K562 (cell line): ENCODE data around the gene SLC12A1. TPM values are rescaled to one million over a fixed set of nuclear protein-coding genes. Genes with fewer than 3 reads are reported as not detected.

ENCODE experiments used
- ATAC-seq: fragments of 200-7000 bp; cut with Tn5 transposase; 3 replicates; pipeline ENCODE4 v1.9.1; 2020; ENCODE audit warnings: moderate library complexity
- BruUV-seq: library from RNA; stranded (reverse); fragments of 400-500 nt; replicated peaks from 2 replicates; lab custom pipeline; 2021; lab: Mats Ljungman, UMichigan
- CTCF ChIA-PET: fragments of 300-600 bp; formaldehyde crosslinking; extraction: SDS; loops from one replicate; lab custom pipeline; 2021; ENCODE audit warnings: low intra/inter-chr PET ratio; lab: Yijun Ruan, JAX
- POLR2A ChIA-PET: fragments of 300-600, 350-650 bp; sonication (Branson Sonifier 250); formaldehyde crosslinking; extraction: SDS; loops from one replicate; lab custom pipeline; 2021; ENCODE audit warnings: antibody characterized with exemption, inconsistent platforms; lab: Yijun Ruan, JAX
- DNase-seq, 4 experiments: peaks; one replicate each; pipeline versions ENCODE4 v3.0.0 to v3.0.0-alpha.2; 2011 to 2018; ENCODE audit warnings: low spot score in 3 of 4, mixed read lengths in 3 of 4; ENCODE audit errors: extremely low read depth in 1 of 4
- FAIRE-seq: peaks from 2 replicates; lab custom pipeline; 2011; peaks lifted over from hg19 to GRCh38; lab: Jason Lieb, UNC
- H2AFZ ChIP-seq: 2 replicates; pipeline ENCODE4 v1.6.0; 2011; ENCODE audit warnings: low read depth, low read length, control low read depth, inconsistent platforms
- H3K27ac ChIP-seq: fragments of 200-600 bp; 3 replicates; pipeline ENCODE4 v1.8.0; 2011; ENCODE audit warnings: low read depth, mild to moderate bottlenecking, control low read depth, inconsistent platforms, low read length, moderate library complexity, mixed read lengths; ENCODE audit errors: extremely low read depth
- H3K27me3 ChIP-seq, 2 experiments: fragments of 300-600 bp in 1 of 2; 2 replicates in 1 of 2; 3 replicates in 1 of 2; pipeline versions ENCODE4 v1.6.0 to v1.8.0; 2011; ENCODE audit warnings: inconsistent platforms in 2 of 2, low read length in 2 of 2, mild to moderate bottlenecking in 1 of 2, mixed read lengths in 1 of 2, moderate library complexity in 1 of 2; ENCODE audit not compliant: control insufficient read depth in 2 of 2, insufficient read depth in 2 of 2
- H3K36me3 ChIP-seq: fragments of 300-600 bp; 3 replicates; pipeline ENCODE4 v1.8.0; 2011; ENCODE audit warnings: mild to moderate bottlenecking, low read length, inconsistent platforms; ENCODE audit not compliant: control insufficient read depth, insufficient read depth
- H3K4me1 ChIP-seq, 2 experiments: fragments of 200-600 bp in 1 of 2; replicated peaks in 1 of 2; 2 replicates in 1 of 2; 3 replicates in 1 of 2; pipeline versions ENCODE4 v1.5.1 to v1.8.0; 2011; ENCODE audit warnings: inconsistent platforms in 2 of 2, low read length in 2 of 2, mild to moderate bottlenecking in 1 of 2, mixed read lengths in 1 of 2, moderate library complexity in 1 of 2; ENCODE audit not compliant: control insufficient read depth in 2 of 2, insufficient read depth in 2 of 2
- H3K4me2 ChIP-seq: 2 replicates; pipeline ENCODE4 v1.6.1; 2011; ENCODE audit warnings: low read length, control low read depth, inconsistent platforms, mixed read lengths; ENCODE audit not compliant: insufficient read depth
- H3K4me3 ChIP-seq: fragments of 200-600 bp; sonication (generic), shearing (Covaris generic); 2 replicates; pipeline ENCODE4 v1.5.1; 2016; ENCODE audit warnings: control low read depth, inconsistent platforms
- H3K79me2 ChIP-seq: fragments of 200-600 bp; 3 replicates; pipeline ENCODE4 v1.8.0; 2011; ENCODE audit warnings: low read length, inconsistent platforms; ENCODE audit not compliant: control insufficient read depth, insufficient read depth
- H3K9ac ChIP-seq, 2 experiments: 2 replicates each; pipeline versions ENCODE4 v1.6.0 to v1.6.1; 2011; ENCODE audit warnings: low read depth in 2 of 2, low read length in 2 of 2, control low read depth in 1 of 2, inconsistent platforms in 1 of 2, mild to moderate bottlenecking in 1 of 2, mixed read lengths in 1 of 2; ENCODE audit not compliant: insufficient read depth in 1 of 2
- H3K9me1 ChIP-seq: one replicate; pipeline ENCODE4 v1.6.0; 2011; ENCODE audit warnings: inconsistent platforms, mild to moderate bottlenecking, low read length, moderate library complexity; ENCODE audit not compliant: control insufficient read depth, insufficient read depth
- H3K9me3 ChIP-seq: replicated peaks from 2 replicates; pipeline ENCODE4 v1.5.1; 2011; ENCODE audit warnings: low read depth, low read length, inconsistent platforms; ENCODE audit not compliant: control insufficient read depth, insufficient read depth
- H4K20me1 ChIP-seq: replicated peaks from 2 replicates; pipeline ENCODE4 v1.6.1; 2011; ENCODE audit warnings: low read length, inconsistent platforms, mixed read lengths; ENCODE audit not compliant: control insufficient read depth, insufficient read depth
- ATF1 ChIP-seq, 2 experiments: fragments of 450-650 bp in 1 of 2; IDR thresholded peaks; 2 replicates each; pipeline ENCODE4 v1.6.1; 2016; ENCODE audit warnings: missing compliant biosample characterization in 1 of 2, missing genetic modification characterization in 1 of 2
- CC2D1A ChIP-seq: fragments of 450-650 bp; IDR thresholded peaks from 2 replicates; pipeline ENCODE4 v1.6.1; 2017; ENCODE audit warnings: mild to moderate bottlenecking
- EP400 ChIP-seq: fragments of 450-650 bp; IDR thresholded peaks from 2 replicates; pipeline ENCODE4 v1.6.1; 2017; ENCODE audit warnings: antibody characterized with exemption, mild to moderate bottlenecking, moderate library complexity
- KAT8 ChIP-seq: fragments of 450-650 bp; IDR thresholded peaks from 2 replicates; pipeline ENCODE4 v1.6.1; 2016; ENCODE audit warnings: low read depth, mild to moderate bottlenecking
- RAD21 ChIP-seq, 2 experiments: fragments of 250-450 bp in 1 of 2; fragments of 450-650 bp in 1 of 2; sonication (Bioruptor Pico) in 1 of 2; formaldehyde crosslinking in 1 of 2; IDR thresholded peaks in 1 of 2; conservative IDR thresholded peaks in 1 of 2; 2 replicates each; pipeline versions ENCODE4 v1.4.0 to v1.8.0; 2020 to 2022; ENCODE audit warnings: mild to moderate bottlenecking in 2 of 2, moderate library complexity in 1 of 2
- RBM15 ChIP-seq: fragments of 200-400 bp; formaldehyde crosslinking; IDR thresholded peaks from 2 replicates; pipeline ENCODE4 v1.6.1; 2018; ENCODE audit warnings: mild to moderate bottlenecking, low read length, moderate library complexity; ENCODE audit not compliant: insufficient read depth
- TFAP4 ChIP-seq: sonication (generic); formaldehyde crosslinking; IDR thresholded peaks from 2 replicates; pipeline ENCODE4 v1.8.0; 2022; ENCODE audit warnings: missing genetic modification reagents, mild to moderate bottlenecking, moderate library complexity, borderline replicate concordance
- XRCC3 ChIP-seq: fragments of 450-650 bp; IDR thresholded peaks from 2 replicates; pipeline ENCODE4 v1.6.1; 2017; ENCODE audit warnings: mild to moderate bottlenecking, moderate library complexity
- ZC3H4 ChIP-seq: sonication (generic); formaldehyde crosslinking; IDR thresholded peaks from 2 replicates; pipeline ENCODE4 v1.9.0; 2021; ENCODE audit warnings: missing genetic modification reagents, borderline replicate concordance
- ZNF133 ChIP-seq: fragments of 250-450 bp; sonication (Bioruptor Pico); IDR thresholded peaks from 2 replicates; pipeline ENCODE4 v1.4.0; 2020; ENCODE audit warnings: mild to moderate bottlenecking
- ZNF830 ChIP-seq: fragments of 250-450 bp; sonication (Bioruptor Pico); IDR thresholded peaks from 2 replicates; pipeline ENCODE4 v1.5.0; 2021; ENCODE audit warnings: mild to moderate bottlenecking
- WGBS: fragments of 100-300 bp; shearing (Covaris generic); methylation state at CpG from one replicate; pipeline ENCODE4 v1.1.6; 2016; ENCODE audit warnings: low coverage, mixed read lengths; ENCODE audit not compliant: insufficient coverage; ENCODE audit errors: missing lambda C conversion rate; 5-methylcytosine and 5-hydroxymethylcytosine counted together
- in situ Hi-C: fragments of 300-500 bp; cut with MboI; formaldehyde crosslinking; loops from 4 replicates; pipeline ENCODE4 v1.15.0; 2018; ENCODE audit warnings: inconsistent platforms, mixed read lengths
- intact Hi-C: fragments of 100-400 bp; cut with micrococcal nuclease; formaldehyde crosslinking; loops from 2 replicates; pipeline ENCODE4 v1.14.2; 2022
- polyA plus RNA-seq, 8 experiments: library from polyadenylated mRNA; depleted of rRNA in 4 of 8; stranded (reverse) in 5 of 8; unstranded in 3 of 8; fragments of >200 nt; fragmentation: Nextera tagmentation in 2 of 8; fragmentation: Illumina TruSeq in 1 of 8; extraction: Ambion mirVana in 2 of 8; extraction: Trizol in 1 of 8; gene quantifications; 2 replicates each; pipeline versions ENCODE4 v1.2.1 to v1.2.3, GENCODE V29; 2011 to 2014; ENCODE audit warnings: inconsistent platforms in 1 of 8, missing spikeins in 1 of 8
- total RNA-seq, 7 experiments: library from RNA; depleted of rRNA in 6 of 7; stranded (reverse); fragments of >200 nt in 6 of 7; fragmentation: Illumina TruSeq in 2 of 7; extraction: Trizol in 2 of 7; gene quantifications; 2 replicates each; pipeline versions ENCODE4 v1.2.1 to v1.2.3, GENCODE V29; 2011 to 2021; ENCODE audit warnings: low replicate concordance in 1 of 7

SLC12A1 gene
- total and polyA plus RNA-seq, 9 of the 15 experiments (the other 6 are each of a cell fraction or from before 2014, with no cell fraction given), result not detected

- ChIA-PET POLR2A (no interaction called here), CTCF (no interaction called here)
- no peaks in the 10 kb centered on the region for H4K20me1 ChIP-seq
- no peak for DNase-seq
- no peaks in the 10 kb centered on the region for H3K36me3 ChIP-seq
- H3K4me3 ChIP-seq, result no peak overlapping the region
- no peaks in the 10 kb centered on the region for H3K9me1 ChIP-seq
- no peak overlapping the region for H2AFZ ChIP-seq
- H3K79me2 ChIP-seq, result no peaks in the 10 kb centered on the region
- BruUV-seq, result no TSS peak
- FAIRE-seq, result no peak
- intact Hi-C loops (no loop called here), in situ Hi-C loops (no loop called here)
- no peaks in the 10 kb centered on the region for H3K9me3 ChIP-seq
- no peaks in the 10 kb centered on the region for H3K4me1 ChIP-seq
- H3K27me3 ChIP-seq, result no peaks in the 10 kb centered on the region
- H3K4me2 ChIP-seq, result no peak overlapping the region
- WGBS, result 3% methylated on average over 4 of the region's 4 CpGs
- no peak for ATAC-seq
- no peak overlapping the region for H3K9ac ChIP-seq
- no peak overlapping the region for H3K27ac ChIP-seq
- TF ChIP-seq CC2D1A (no peak), EP400 (no peak), ZNF133 (CRISPR knock-in tag) (no peak), ZC3H4 (CRISPR knock-in tag) (no peak), XRCC3 (no peak), TFAP4 (CRISPR knock-in tag) (no peak), ATF1 (CRISPR knock-in tag; IDR thresholded peaks at IDR 0.05) (no peak), ATF1 (tag; IDR thresholded peaks at IDR 0.05) (no peak), RBM15 (no peak), RAD21 (CRISPR knock-in tag; conservative IDR thresholded peaks at IDR 0.05 in 1 of 2, IDR thresholded peaks at IDR 0.05 in 1 of 2) (no peak), KAT8 (no peak), ZNF830 (CRISPR knock-in tag) (no peak)
These were observed 66.9 kb downstream of the SLC12A1 start for GRCh38 chr15:48273049-48273448.
